HepG2 (cell line): ENCODE measurements around the gene ZNF853. TPM values are rescaled to one million over a fixed set of nuclear protein-coding genes. Genes with fewer than 3 reads are reported as not detected.

Source experiments
- CBX5 ChIP-seq: sonication (generic); formaldehyde crosslinking; IDR thresholded peaks from 2 replicates; pipeline ENCODE4 v1.4.0; 2020; ENCODE audit warnings: missing genetic modification reagents, borderline replicate concordance
- CEBPZ ChIP-seq: IDR thresholded peaks from 2 replicates; pipeline ENCODE4 v1.6.1; 2012; ENCODE audit warnings: low read length, improper control_type of control experiment
- GATA4 ChIP-seq: sonication (generic); IDR thresholded peaks from 2 replicates; pipeline ENCODE4 v1.6.1; 2016; ENCODE audit warnings: antibody characterized with exemption, low read depth, borderline replicate concordance
- HNRNPLL ChIP-seq: fragments of 200-400 bp; formaldehyde crosslinking; IDR thresholded peaks from 2 replicates; pipeline ENCODE4 v1.6.1; 2017; ENCODE audit warnings: mild to moderate bottlenecking, low read depth, low read length; ENCODE audit not compliant: poor library complexity, severe bottlenecking
- HOXA3 ChIP-seq: sonication (generic); formaldehyde crosslinking; IDR thresholded peaks from 2 replicates; pipeline ENCODE4 v1.5.0; 2020; ENCODE audit warnings: missing genetic modification reagents
- ISL2 ChIP-seq: sonication (generic); formaldehyde crosslinking; IDR thresholded peaks from 2 replicates; pipeline ENCODE4 v1.5.0; 2020; ENCODE audit warnings: missing genetic modification reagents
- MAZ ChIP-seq, 2 experiments: sonication (generic) in 1 of 2; formaldehyde crosslinking in 1 of 2; IDR thresholded peaks; 2 replicates each; pipeline versions ENCODE4 v1.5.0 to v1.6.1; 2012 to 2020; ENCODE audit warnings: low read depth in 2 of 2, mild to moderate bottlenecking in 2 of 2, borderline replicate concordance in 1 of 2, improper control_type of control experiment in 1 of 2, low read length in 1 of 2, missing genetic modification reagents in 1 of 2, moderate library complexity in 1 of 2
- NFKB2 ChIP-seq: sonication (generic); formaldehyde crosslinking; IDR thresholded peaks from 2 replicates; pipeline ENCODE4 v1.4.0; 2020; ENCODE audit warnings: missing genetic modification reagents, borderline replicate concordance
- SMARCC2 ChIP-seq: fragments of 450-650 bp; IDR thresholded peaks from 2 replicates; pipeline ENCODE4 v1.6.1; 2017; ENCODE audit warnings: antibody characterized with exemption, mild to moderate bottlenecking
- TBL1XR1 ChIP-seq: fragments of 150-350 bp; IDR thresholded peaks from 2 replicates; pipeline ENCODE4 v1.6.1; 2014; ENCODE audit warnings: borderline replicate concordance, low read length; ENCODE audit not compliant: partially characterized antibody
- TFE3 ChIP-seq: IDR thresholded peaks from 2 replicates; pipeline ENCODE4 v1.6.1; 2016
- WIZ ChIP-seq: sonication (generic); formaldehyde crosslinking; IDR thresholded peaks from 2 replicates; pipeline ENCODE4 v1.5.1; 2020; ENCODE audit warnings: mild to moderate bottlenecking, missing genetic modification reagents
- ZBTB37 ChIP-seq: sonication (generic); formaldehyde crosslinking; IDR thresholded peaks from 2 replicates; pipeline ENCODE4 v1.4.0; 2020; ENCODE audit warnings: mild to moderate bottlenecking, missing genetic modification reagents
- ZBTB8A ChIP-seq: sonication (generic); formaldehyde crosslinking; IDR thresholded peaks from 2 replicates; pipeline ENCODE4 v1.4.0; 2020; ENCODE audit warnings: mild to moderate bottlenecking, low read depth, missing genetic modification reagents, borderline replicate concordance
- ZFP82 ChIP-seq: sonication (generic); formaldehyde crosslinking; IDR thresholded peaks from 2 replicates; pipeline ENCODE4 v1.5.1; 2020; ENCODE audit warnings: mild to moderate bottlenecking, missing genetic modification reagents, borderline replicate concordance
- ZNF3 ChIP-seq: IDR thresholded peaks from 2 replicates; pipeline ENCODE4 v1.7.0; 2017; ENCODE audit warnings: inconsistent platforms
- ZNF33A ChIP-seq: sonication (generic); formaldehyde crosslinking; IDR thresholded peaks from 2 replicates; pipeline ENCODE4 v1.5.1; 2020; ENCODE audit warnings: missing genetic modification reagents, mild to moderate bottlenecking, moderate library complexity, borderline replicate concordance
- ZNF605 ChIP-seq: sonication (generic); formaldehyde crosslinking; IDR thresholded peaks from 2 replicates; pipeline ENCODE4 v1.8.0; 2022; ENCODE audit warnings: mild to moderate bottlenecking, missing genetic modification reagents
- ZXDC ChIP-seq: sonication (generic); formaldehyde crosslinking; IDR thresholded peaks from 2 replicates; pipeline ENCODE4 v1.5.0; 2020; ENCODE audit warnings: mild to moderate bottlenecking, missing genetic modification reagents
- polyA plus RNA-seq, 8 experiments: library from polyadenylated mRNA; depleted of rRNA in 3 of 8; stranded (reverse) in 7 of 8; unstranded in 1 of 8; fragments of >200 nt; fragmentation: Illumina TruSeq in 4 of 8; extraction: Trizol in 4 of 8; gene quantifications; 2 replicates each; pipeline versions ENCODE4 v1.2.1 to v1.2.3, GENCODE V29; 2011 to 2016; ENCODE audit warnings: low read depth in 4 of 8, missing spikeins in 1 of 8, mixed read lengths in 1 of 8; ENCODE audit not compliant: insufficient read depth in 1 of 8
- total RNA-seq, 5 experiments: library from RNA; depleted of rRNA; stranded (reverse); fragments of >200 nt; fragmentation: Illumina TruSeq; extraction: Trizol; gene quantifications; 2 replicates each; pipeline ENCODE4 v1.2.3, GENCODE V29; 2016; ENCODE audit warnings: low read depth in 1 of 5

The ZNF853 gene
- total and polyA plus RNA-seq, 2 of the 13 experiments (the other 11 are each of a cell fraction or from before 2014, with no cell fraction given): 2.1 to 6.2 TPM

GRCh38 chr7:6577369-6578113 lies 37.9 kb upstream of the ZNF853 start, which contains the start of gene ZDHHC4 (continued):
- TF ChIP-seq WIZ (CRISPR knock-in tag): no peak
- no peak for TF ChIP-seq ZBTB8A (CRISPR knock-in tag)
- no peak for TF ChIP-seq TBL1XR1
- 0 out of 2 replicates have a peak, but pooled peaks have one; percentile 40 for TF ChIP-seq ZBTB37
- TF ChIP-seq ZXDC (CRISPR knock-in tag): 0 out of 2 replicates have a peak, but pooled peaks have one; percentile 53
- peak; percentile 60; the same call in 1 of the 2 replicates for TF ChIP-seq ZNF605 (CRISPR knock-in tag)
- TF ChIP-seq MAZ (IDR thresholded peaks at IDR 0.05; ENCODE audit: borderline replicate concordance, low read depth, low read length): 0 out of 2 replicates have a peak, but pooled peaks have one; percentile 30
- peak; percentile 82 for TF ChIP-seq MAZ (CRISPR knock-in tag; IDR thresholded peaks at IDR 0.05; ENCODE audit: low read depth)
- peak; percentile 98 for TF ChIP-seq HOXA3 (CRISPR knock-in tag)
- TF ChIP-seq ZNF33A (CRISPR knock-in tag): peak; percentile 79
- no peak for TF ChIP-seq SMARCC2
- peak; percentile 71; the same call in 1 of the 2 replicates for TF ChIP-seq ISL2 (CRISPR knock-in tag)
- no peak for TF ChIP-seq CEBPZ
- peak; percentile 87 for TF ChIP-seq TFE3
- peak; percentile 83; the same call in 1 of the 2 replicates for TF ChIP-seq CBX5 (CRISPR knock-in tag)
- peak; percentile 66 for TF ChIP-seq HNRNPLL
- TF ChIP-seq GATA4: 0 out of 2 replicates have a peak, but pooled peaks have one; percentile 53
- TF ChIP-seq NFKB2 (CRISPR knock-in tag): peak; percentile 82; the same call in 1 of the 2 replicates
- TF ChIP-seq ZNF3 (CRISPR knock-in tag): no peak
- TF ChIP-seq ZFP82 (CRISPR knock-in tag): peak; percentile 72; the same call in 1 of the 2 replicates
